ENCODE results near the gene SYNE4.
"Not testable (repeated sequence)": the region's sequence is repeated elsewhere in the genome, so short reads cannot be mapped to it uniquely, and the experiment has no call there.

The SYNE4 gene

GRCh38 chr19:35991731-35992450 lies 16.7 kb downstream of the SYNE4 start:
- FAIRE-seq, result no peak
- TF ChIP-seq POLR2AphosphoS5 (IDR thresholded peaks at IDR 0.05; ENCODE audit: low read depth, low read length) (no peak), SPI1 (IDR thresholded peaks at IDR 0.05; ENCODE audit: low read depth, low read length) (no peak), POLR2A (IDR thresholded peaks at IDR 0.05; ENCODE audit: low read depth, low read length) (no peak), PAX5 (IDR thresholded peaks at IDR 0.05; ENCODE audit: insufficient read depth, low read length, severe bottlenecking) (no peak), TAF1 (IDR thresholded peaks at IDR 0.05; ENCODE audit: low read depth, low read length) (no peak), POU2F2 (IDR thresholded peaks at IDR 0.05; ENCODE audit: low read depth, low read length) (no peak)
- DNase-seq (ENCODE audit: insufficient read length, low spot score), result no peak

- no peak for FAIRE-seq
- TF ChIP-seq POU2F2 (IDR thresholded peaks at IDR 0.05; ENCODE audit: low read depth, low read length) (no peak), SPI1 (IDR thresholded peaks at IDR 0.05; ENCODE audit: low read depth, low read length) (no peak), TAF1 (IDR thresholded peaks at IDR 0.05; ENCODE audit: low read depth, low read length) (no peak), POLR2A (IDR thresholded peaks at IDR 0.05; ENCODE audit: low read depth, low read length) (no peak), PAX5 (IDR thresholded peaks at IDR 0.05; ENCODE audit: insufficient read depth, low read length, severe bottlenecking) (no peak), POLR2AphosphoS5 (IDR thresholded peaks at IDR 0.05; ENCODE audit: low read depth, low read length) (no peak)
Observed at GRCh38 chr19:35990771-35991730, 17.6 kb downstream of the SYNE4 start.

GRCh38 chr19:35990156-35990555 lies 18.5 kb downstream of the SYNE4 start:
- no peak for DNase-seq (ENCODE audit: insufficient read length, low spot score)
- no peak for FAIRE-seq
- TF ChIP-seq POLR2A (IDR thresholded peaks at IDR 0.05; ENCODE audit: low read depth, low read length) (no peak), POU2F2 (IDR thresholded peaks at IDR 0.05; ENCODE audit: low read depth, low read length) (no peak), SPI1 (IDR thresholded peaks at IDR 0.05; ENCODE audit: low read depth, low read length) (no peak), TAF1 (IDR thresholded peaks at IDR 0.05; ENCODE audit: low read depth, low read length) (no peak), POLR2AphosphoS5 (IDR thresholded peaks at IDR 0.05; ENCODE audit: low read depth, low read length) (no peak), PAX5 (IDR thresholded peaks at IDR 0.05; ENCODE audit: insufficient read depth, low read length, severe bottlenecking) (no peak)

More at GRCh38 chr19:35990771-35991730, 17.6 kb downstream of the SYNE4 start:
- no peak for DNase-seq (ENCODE audit: insufficient read length, low spot score)

- no peak for DNase-seq (ENCODE audit: insufficient read length, low spot score)
- no peak for FAIRE-seq
- no peak for TF ChIP-seq TAF1 (IDR thresholded peaks at IDR 0.05; ENCODE audit: low read depth, low read length)
- TF ChIP-seq SPI1 (IDR thresholded peaks at IDR 0.05; ENCODE audit: low read depth, low read length), result no peak
- no peak for TF ChIP-seq POU2F2 (IDR thresholded peaks at IDR 0.05; ENCODE audit: low read depth, low read length)
- TF ChIP-seq POLR2A (IDR thresholded peaks at IDR 0.05; ENCODE audit: low read depth, low read length), result no peak
- no peak for TF ChIP-seq POLR2AphosphoS5 (IDR thresholded peaks at IDR 0.05; ENCODE audit: low read depth, low read length)
- TF ChIP-seq PAX5 (IDR thresholded peaks at IDR 0.05; ENCODE audit: insufficient read depth, low read length, severe bottlenecking), result no peak
Observed at GRCh38 chr19:35988824-35989223, 19.8 kb downstream of the SYNE4 start.

- no peak for TF ChIP-seq POU2F2 (IDR thresholded peaks at IDR 0.05; ENCODE audit: low read depth, low read length)
- TF ChIP-seq SPI1 (IDR thresholded peaks at IDR 0.05; ENCODE audit: low read depth, low read length), result no peak
- TF ChIP-seq POLR2AphosphoS5 (IDR thresholded peaks at IDR 0.05; ENCODE audit: low read depth, low read length), result no peak
- TF ChIP-seq PAX5 (IDR thresholded peaks at IDR 0.05; ENCODE audit: insufficient read depth, low read length, severe bottlenecking), result no peak
- TF ChIP-seq TAF1 (IDR thresholded peaks at IDR 0.05; ENCODE audit: low read depth, low read length), result no peak
- no peak for TF ChIP-seq POLR2A (IDR thresholded peaks at IDR 0.05; ENCODE audit: low read depth, low read length)
- FAIRE-seq (no peak), DNase-seq (ENCODE audit: insufficient read length, low spot score) (no peak)
Observed at GRCh38 chr19:35987571-35987896, 21.1 kb downstream of the SYNE4 start.

- DNase-seq (ENCODE audit: insufficient read length, low spot score) (no peak), FAIRE-seq (peak; percentile 59)
- TF ChIP-seq POU2F2 (IDR thresholded peaks at IDR 0.05; ENCODE audit: low read depth, low read length) (no peak), SPI1 (IDR thresholded peaks at IDR 0.05; ENCODE audit: low read depth, low read length) (no peak), POLR2A (IDR thresholded peaks at IDR 0.05; ENCODE audit: low read depth, low read length) (no peak), POLR2AphosphoS5 (IDR thresholded peaks at IDR 0.05; ENCODE audit: low read depth, low read length) (no peak), TAF1 (IDR thresholded peaks at IDR 0.05; ENCODE audit: low read depth, low read length) (no peak), PAX5 (IDR thresholded peaks at IDR 0.05; ENCODE audit: insufficient read depth, low read length, severe bottlenecking) (no peak)
Observed at GRCh38 chr19:35986664-35987570, 21.7 kb downstream of the SYNE4 start.

GRCh38 chr19:35986111-35986510 lies 22.5 kb downstream of the SYNE4 start:
- DNase-seq (ENCODE audit: insufficient read length, low spot score) (no peak), FAIRE-seq (no peak)
- TF ChIP-seq TAF1 (IDR thresholded peaks at IDR 0.05; ENCODE audit: low read depth, low read length), result no peak
- no peak for TF ChIP-seq POU2F2 (IDR thresholded peaks at IDR 0.05; ENCODE audit: low read depth, low read length)
- TF ChIP-seq POLR2AphosphoS5 (IDR thresholded peaks at IDR 0.05; ENCODE audit: low read depth, low read length), result no peak
- TF ChIP-seq SPI1 (IDR thresholded peaks at IDR 0.05; ENCODE audit: low read depth, low read length), result no peak
- TF ChIP-seq POLR2A (IDR thresholded peaks at IDR 0.05; ENCODE audit: low read depth, low read length), result no peak
- TF ChIP-seq PAX5 (IDR thresholded peaks at IDR 0.05; ENCODE audit: insufficient read depth, low read length, severe bottlenecking), result no peak

GRCh38 chr19:35983177-35983576 lies 25.4 kb downstream of the SYNE4 start:
- no peak for TF ChIP-seq POLR2AphosphoS5 (IDR thresholded peaks at IDR 0.05; ENCODE audit: low read depth, low read length)
- TF ChIP-seq PAX5 (IDR thresholded peaks at IDR 0.05; ENCODE audit: insufficient read depth, low read length, severe bottlenecking), result no peak
- TF ChIP-seq SPI1 (IDR thresholded peaks at IDR 0.05; ENCODE audit: low read depth, low read length), result no peak
- no peak for TF ChIP-seq POU2F2 (IDR thresholded peaks at IDR 0.05; ENCODE audit: low read depth, low read length)
- no peak for TF ChIP-seq POLR2A (IDR thresholded peaks at IDR 0.05; ENCODE audit: low read depth, low read length)
- no peak for TF ChIP-seq TAF1 (IDR thresholded peaks at IDR 0.05; ENCODE audit: low read depth, low read length)
- DNase-seq (ENCODE audit: insufficient read length, low spot score) (no peak), FAIRE-seq (no peak)

GRCh38 chr19:35980997-35981396 lies 27.6 kb downstream of the SYNE4 start:
- not testable (repeated sequence) for FAIRE-seq; DNase-seq (ENCODE audit: insufficient read length, low spot score)

All from GM12891 (cell line).